Activated gamma-delta T cell treated with Interleukin-2 at 50 U/mL for 16 hours (primary cell): ENCODE measurements around the gene RFPL4AL1.
"Not testable (repeated sequence)": the region's sequence is repeated elsewhere in the genome, so short reads cannot be mapped to it uniquely, and the experiment has no call there.

Source experiments
- DNase-seq: peaks from one replicate; pipeline ENCODE4 v3.0.0-alpha.2; 2020

The RFPL4AL1 gene

DNA sequence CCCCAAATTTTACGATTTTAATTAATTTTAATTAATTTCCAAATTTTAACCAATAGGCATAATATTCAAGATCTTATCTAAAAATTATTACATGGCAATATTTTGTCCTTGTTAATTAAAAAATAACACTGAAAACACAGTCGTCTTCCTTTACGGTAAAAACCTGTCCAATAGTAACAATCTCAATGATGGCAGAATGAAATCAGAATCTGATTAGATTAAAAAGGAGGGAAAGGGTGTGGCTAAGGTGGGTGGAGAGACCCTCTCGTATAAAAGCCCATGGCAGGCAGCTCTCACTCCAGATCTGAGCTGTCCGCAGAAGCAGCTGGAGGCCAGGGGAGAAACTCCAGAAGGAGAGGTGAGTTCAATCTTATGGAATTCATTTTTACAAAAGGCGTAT lies at the start of gene RFPL4AL1:
RFPL4AL1 (plus strand) TSS at position 301 of the 400 bp plus-strand sequence. CDS start 2,687 bp downstream, outside the sequence.
- not testable (repeated sequence) for DNase-seq

DNA sequence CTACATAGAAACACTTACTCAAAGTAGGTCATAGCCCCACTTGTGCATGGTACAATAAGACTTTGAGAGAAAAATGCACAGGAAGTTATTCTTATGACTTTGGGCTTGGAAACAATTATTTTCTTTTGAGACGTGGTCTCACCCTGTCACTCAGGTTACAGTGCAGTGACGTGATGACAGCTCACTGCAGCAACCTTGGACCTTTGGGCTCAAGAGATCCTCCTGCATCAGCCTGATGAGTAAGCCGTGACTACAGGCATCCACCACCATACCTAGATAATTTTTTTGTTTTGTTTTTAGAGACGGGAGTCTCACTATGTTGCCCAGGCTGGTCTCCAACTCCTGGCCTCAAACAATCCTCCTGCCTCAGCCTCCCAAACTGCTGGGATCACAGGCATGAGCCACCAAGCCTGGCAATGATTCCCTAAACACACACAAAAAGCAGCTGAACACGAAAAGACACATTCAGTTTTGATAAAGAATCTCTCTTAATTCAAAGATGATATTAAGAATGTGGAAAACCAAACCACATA lies 48.6 kb upstream of the RFPL4AL1 start:
- DNase-seq: no peak

- no peak for DNase-seq
Observed at GRCh38 chr19:55720801-55721200, 48.1 kb upstream of the RFPL4AL1 start.

DNA sequence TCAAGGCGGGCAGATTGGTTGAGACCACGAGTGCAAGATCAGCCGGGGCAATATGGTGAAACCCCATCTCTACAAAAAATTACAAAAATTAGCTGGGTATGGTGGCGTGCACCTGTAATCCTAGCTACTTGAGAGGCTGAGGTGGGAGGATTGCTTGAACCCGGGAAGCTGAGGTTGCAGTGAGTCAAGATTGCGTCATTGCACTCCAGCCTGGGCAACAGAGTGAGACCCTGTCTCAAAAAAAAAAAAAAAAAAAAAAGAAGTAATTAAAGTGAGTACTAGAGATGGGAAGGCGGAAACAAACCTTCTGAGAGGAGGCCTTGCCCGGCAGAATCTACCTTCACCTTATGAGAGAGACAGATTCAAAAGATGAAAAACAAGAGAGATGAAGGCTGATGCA lies 45.4 kb upstream of the RFPL4AL1 start:
- no peak for DNase-seq

- not testable (repeated sequence) for DNase-seq
Observed at GRCh38 chr19:55730378-55730777, 38.5 kb upstream of the RFPL4AL1 start.

DNA sequence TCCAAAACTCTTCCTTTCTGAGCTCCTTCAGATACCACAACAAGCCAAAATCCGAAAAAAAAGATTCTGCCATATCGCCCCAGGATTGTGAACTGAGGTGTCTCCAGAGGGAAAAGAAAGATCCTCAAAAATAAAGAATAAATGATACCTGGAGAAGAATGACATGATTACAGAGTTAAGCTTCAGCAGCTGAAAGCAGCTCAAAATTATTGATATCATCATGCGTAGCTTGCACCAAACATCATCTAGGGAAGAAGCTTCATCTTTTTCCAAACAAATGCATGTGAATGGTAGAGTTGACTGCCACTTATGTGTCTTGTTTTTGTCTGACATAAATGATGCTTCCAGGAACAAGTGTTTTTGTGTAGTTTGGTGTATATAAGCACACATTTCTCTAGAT lies 30.6 kb upstream of the RFPL4AL1 start, which contains the start of gene NLRP9:
NLRP9 (minus strand) TSS at position 101 of the 400 bp plus-strand sequence; CDS start at position 73, 28 bp downstream.
- no peak for DNase-seq

GRCh38 chr19:55750715-55751114 lies 18.2 kb upstream of the RFPL4AL1 start:
- DNase-seq: no peak

DNA sequence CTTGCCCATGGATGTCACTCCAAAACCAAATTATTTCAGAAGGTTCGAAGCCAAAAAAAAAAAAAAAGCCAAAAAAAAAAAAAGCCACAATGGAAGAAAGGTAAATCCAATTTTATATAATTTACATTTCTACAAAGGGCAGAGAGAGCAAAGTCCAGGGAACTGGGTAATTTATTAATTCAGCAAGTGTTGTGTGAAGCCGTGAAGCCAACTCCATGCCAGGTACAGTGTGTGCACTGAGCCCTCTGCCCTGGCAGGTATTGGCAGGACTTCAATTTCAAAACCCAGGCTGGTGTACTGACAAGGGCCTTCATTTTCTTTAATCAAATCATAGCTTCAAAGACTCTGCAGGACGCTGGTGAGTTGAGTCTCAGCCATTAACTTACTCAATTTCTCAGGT lies 15.5 kb upstream of the RFPL4AL1 start:
- no peak for DNase-seq

DNA sequence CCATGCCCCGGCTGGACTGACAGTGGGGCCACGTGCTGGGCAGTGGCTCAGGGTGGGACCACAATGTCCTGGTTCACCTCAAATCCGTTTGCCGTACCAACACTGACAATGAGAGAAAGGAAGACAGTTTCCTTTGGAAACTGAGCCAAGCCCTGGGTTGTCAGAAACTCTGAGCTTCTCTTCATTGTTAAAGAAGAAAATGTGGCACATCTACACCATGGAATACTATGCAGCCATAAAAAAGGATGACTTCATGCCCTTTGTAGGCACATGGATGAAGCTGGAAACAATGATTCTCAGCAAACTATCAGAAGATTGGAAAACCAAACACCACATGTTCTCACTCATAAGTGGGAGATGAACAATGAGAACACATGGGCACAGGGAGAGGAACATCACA lies 12.1 kb upstream of the RFPL4AL1 start:
- DNase-seq: not testable (repeated sequence)

GRCh38 chr19:55758797-55759196 lies 10.1 kb upstream of the RFPL4AL1 start, which contains the start of gene RFPL4A:
RFPL4A (plus strand) TSS chr19:55759097; CDS start chr19:55761801, 2,704 bp downstream.
- DNase-seq: not testable (repeated sequence)

DNA sequence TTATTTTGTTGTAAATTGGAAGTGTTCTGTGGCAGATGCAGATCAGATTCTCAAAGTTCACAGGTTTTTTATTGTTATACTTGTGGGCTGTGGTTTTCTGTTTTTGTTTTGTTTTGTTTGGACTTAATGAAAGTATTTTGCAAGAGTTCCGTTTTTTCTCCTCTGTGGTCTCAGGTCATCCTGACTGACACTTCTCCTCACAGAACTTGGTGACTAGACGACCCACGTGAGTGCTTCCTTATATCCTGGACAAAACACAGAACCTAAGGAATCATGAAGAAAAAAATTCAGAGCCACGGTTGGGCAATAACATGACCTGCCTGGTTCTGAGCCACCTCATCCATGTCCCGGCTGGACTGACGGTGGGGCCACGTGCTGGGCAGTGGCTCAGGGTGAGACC lies 2.5 kb upstream of the RFPL4AL1 start:
- DNase-seq: no peak

DNA sequence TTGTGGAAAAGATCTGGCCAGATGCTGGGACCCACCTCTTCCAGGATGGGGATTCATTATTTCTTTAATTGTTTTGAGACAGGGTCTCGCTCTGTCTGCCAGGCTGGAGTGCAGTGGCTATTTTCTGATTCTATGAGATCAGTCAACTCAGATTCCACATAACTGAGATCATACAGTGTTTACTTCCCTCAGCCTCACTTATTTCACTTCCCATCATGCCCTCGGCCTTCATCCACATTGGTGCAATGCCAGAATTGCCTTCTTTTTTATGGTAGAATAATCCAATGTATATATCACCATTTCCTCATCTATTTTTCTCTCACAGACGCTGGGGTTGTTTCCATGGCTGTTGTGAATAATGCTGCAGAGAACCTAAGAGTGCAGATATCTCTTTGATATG lies 714 bp downstream of the RFPL4AL1 start:
- not testable (repeated sequence) for DNase-seq

- DNase-seq: no peak
Observed at GRCh38 chr19:55777528-55777927, 8.6 kb downstream of the RFPL4AL1 start.

DNA sequence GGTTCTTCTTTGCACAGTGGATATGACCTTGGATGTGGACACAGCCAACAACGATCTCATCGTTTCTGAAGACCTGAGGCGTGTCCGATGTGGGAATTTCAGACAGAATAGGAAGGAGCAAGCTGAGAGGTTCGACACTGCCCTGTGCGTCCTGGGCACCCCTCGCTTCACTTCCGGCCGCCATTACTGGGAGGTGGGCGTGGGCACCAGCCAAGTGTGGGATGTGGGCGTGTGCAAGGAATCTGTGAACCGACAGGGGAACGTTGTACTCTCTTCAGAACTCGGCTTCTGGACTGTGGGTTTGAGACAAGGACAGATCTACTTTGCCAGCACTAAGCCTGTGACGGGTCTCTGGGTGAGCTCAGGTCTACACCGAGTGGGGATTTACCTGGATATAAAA lies 9.4 kb downstream of the RFPL4AL1 start:
- DNase-seq: no peak

GRCh38 chr19:55781112-55781511 lies 12.2 kb downstream of the RFPL4AL1 start:
- DNase-seq: no peak

GRCh38 chr19:55795021-55795420 lies 26.1 kb downstream of the RFPL4AL1 start:
- DNase-seq: no peak

DNA sequence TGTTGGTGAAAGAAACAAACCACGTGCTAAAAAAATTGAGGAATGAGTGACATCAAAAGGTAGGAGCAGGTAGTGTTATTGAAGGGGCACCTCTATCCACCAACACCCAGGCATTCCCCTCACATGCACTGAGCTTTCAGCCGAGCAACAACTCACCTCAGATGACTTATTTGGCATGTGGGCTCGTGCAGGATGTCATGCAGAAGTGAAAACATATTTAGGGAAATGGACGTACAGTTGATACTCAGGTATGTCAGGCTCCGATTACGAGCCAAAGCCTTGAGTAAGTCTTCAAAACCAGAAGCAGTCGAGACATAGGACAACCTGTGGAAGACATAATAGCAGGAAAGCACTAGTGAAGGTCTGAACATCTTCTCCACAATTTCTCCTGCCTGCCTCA lies 32.5 kb downstream of the RFPL4AL1 start:
- DNase-seq: no peak

GRCh38 chr19:55802281-55802680 lies 33.4 kb downstream of the RFPL4AL1 start:
- DNase-seq: no peak

DNA sequence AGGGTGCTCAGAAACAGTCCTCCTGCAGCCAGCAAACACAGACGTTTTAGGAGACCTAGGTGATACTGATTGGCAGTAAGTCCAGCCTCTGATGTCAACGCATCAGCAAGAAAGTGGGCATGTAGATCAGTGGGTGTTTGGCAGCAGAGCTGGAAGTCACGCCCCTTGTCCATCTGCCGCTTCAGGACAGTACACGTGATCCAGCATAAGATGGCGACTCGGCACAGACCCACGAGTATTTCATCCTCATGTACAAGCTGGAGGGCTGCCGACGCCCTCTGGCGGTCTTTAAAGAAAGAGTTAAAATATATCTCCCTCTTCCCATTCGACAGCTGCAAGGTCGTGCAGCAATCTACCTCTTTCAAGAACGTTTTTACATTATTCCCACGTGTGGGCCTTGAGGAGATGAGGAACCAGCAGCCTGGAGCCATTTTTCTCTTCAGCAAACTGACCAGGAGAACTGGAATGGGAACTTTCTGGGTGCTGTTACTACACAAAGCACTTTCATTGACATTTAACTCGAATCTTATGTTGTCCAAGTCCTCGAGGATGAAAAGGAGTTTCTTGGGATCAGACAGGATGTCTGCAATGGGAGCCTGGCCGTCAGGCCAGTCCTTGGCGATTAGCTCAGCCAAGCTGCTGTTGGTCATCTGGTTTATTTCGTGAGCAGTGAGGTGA lies 40.6 kb downstream of the RFPL4AL1 start:
- no peak for DNase-seq

DNA sequence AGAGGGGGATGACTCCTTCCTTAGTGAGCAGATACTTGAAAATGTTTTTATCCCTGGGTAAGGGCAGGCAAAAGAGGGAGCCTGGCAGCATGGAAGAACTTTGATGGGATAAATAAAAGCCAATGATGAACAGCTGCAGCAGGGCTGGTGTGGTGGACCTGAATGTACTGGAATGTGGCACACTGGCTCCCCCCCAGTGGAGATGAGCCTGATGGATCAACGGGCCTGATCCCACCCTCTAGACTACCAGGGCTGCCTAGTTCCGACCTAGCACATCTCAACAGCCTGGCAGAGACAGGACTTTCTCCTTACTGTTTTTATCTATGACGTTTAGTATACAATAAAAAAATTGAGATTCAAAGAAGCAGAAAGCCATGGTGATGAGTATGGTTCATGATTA lies 42.4 kb downstream of the RFPL4AL1 start:
- DNase-seq: no peak

GRCh38 chr19:55812449-55812848 lies 43.5 kb downstream of the RFPL4AL1 start:
- no peak for DNase-seq

GRCh38 chr19:55813906-55814305 lies 45.0 kb downstream of the RFPL4AL1 start:
- no peak for DNase-seq

DNA sequence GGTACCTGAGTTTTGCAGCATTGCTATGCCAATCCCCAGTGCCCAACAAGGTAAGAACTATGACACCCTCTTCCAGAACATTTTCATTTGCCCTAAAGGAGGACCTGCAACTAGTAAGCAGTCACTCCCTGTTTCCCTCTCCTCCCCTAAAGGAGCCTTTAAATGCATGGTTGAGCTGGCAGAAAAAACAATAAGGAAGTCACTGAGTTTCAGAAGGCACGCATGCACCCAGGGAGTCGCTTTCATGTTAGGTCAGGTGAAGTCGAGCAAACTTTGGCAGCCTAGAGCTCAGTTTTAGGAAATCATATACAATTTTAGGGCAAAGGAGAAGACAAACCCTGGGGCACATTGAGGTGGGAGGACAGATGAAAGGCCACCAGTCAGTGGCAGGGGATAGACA lies 51.1 kb downstream of the RFPL4AL1 start:
- DNase-seq: no peak
